ENCODE results near the gene HNRNPAB. TPM values are rescaled to one million over a fixed set of nuclear protein-coding genes. Genes with fewer than 3 reads are reported as not detected.

Gene HNRNPAB
- total and polyA plus RNA-seq, 9 of the 15 experiments (the other 6 are each of a cell fraction or from before 2014, with no cell fraction given), result 34.6 to 425 (median 236) TPM

- no peak for TF ChIP-seq ZNF445 (CRISPR knock-in tag; IDR thresholded peaks at IDR 0.05; ENCODE audit: low read depth)
- TF ChIP-seq ZNF589 (CRISPR knock-in tag; IDR thresholded peaks at IDR 0.05; ENCODE audit: low read depth), result no peak
- no peak for TF ChIP-seq MAFF (IDR thresholded peaks at IDR 0.05; ENCODE audit: low read length)
- TF ChIP-seq POLR2B (IDR thresholded peaks at IDR 0.05; ENCODE audit: low read depth, partially characterized antibody), result no peak
- TF ChIP-seq ZNF121 (CRISPR knock-in tag; conservative IDR thresholded peaks at IDR 0.05), result no peak
- no peak for TF ChIP-seq RBM25 (IDR thresholded peaks at IDR 0.05; ENCODE audit: low read depth, low read length, severe bottlenecking)
- no peak for TF ChIP-seq ZZZ3 (IDR thresholded peaks at IDR 0.05)
- TF ChIP-seq ZNF197 (CRISPR knock-in tag; IDR thresholded peaks at IDR 0.05; ENCODE audit: low read depth), result 0 out of 2 replicates have a peak, but pooled peaks have one; percentile 30
- peak; percentile 59; the same call in 1 of the 2 replicates for TF ChIP-seq TOE1 (IDR thresholded peaks at IDR 0.05; ENCODE audit: borderline replicate concordance)
- TF ChIP-seq TOE1 (CRISPR knock-in tag; IDR thresholded peaks at IDR 0.05; ENCODE audit: borderline replicate concordance, low read depth), result no peak
- no peak for TF ChIP-seq HDAC8 (tag; IDR thresholded peaks at IDR 0.05)
- TF ChIP-seq, protein P1, sequence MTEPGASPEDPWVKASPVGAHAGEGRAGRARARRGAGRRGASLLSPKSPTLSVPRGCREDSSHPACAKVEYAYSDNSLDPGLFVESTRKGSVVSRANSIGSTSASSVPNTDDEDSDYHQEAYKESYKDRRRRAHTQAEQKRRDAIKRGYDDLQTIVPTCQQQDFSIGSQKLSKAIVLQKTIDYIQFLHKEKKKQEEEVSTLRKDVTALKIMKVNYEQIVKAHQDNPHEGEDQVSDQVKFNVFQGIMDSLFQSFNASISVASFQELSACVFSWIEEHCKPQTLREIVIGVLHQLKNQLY (CRISPR knock-in tag; conservative IDR thresholded peaks at IDR 0.05), result no peak
- TF ChIP-seq, protein P2, sequence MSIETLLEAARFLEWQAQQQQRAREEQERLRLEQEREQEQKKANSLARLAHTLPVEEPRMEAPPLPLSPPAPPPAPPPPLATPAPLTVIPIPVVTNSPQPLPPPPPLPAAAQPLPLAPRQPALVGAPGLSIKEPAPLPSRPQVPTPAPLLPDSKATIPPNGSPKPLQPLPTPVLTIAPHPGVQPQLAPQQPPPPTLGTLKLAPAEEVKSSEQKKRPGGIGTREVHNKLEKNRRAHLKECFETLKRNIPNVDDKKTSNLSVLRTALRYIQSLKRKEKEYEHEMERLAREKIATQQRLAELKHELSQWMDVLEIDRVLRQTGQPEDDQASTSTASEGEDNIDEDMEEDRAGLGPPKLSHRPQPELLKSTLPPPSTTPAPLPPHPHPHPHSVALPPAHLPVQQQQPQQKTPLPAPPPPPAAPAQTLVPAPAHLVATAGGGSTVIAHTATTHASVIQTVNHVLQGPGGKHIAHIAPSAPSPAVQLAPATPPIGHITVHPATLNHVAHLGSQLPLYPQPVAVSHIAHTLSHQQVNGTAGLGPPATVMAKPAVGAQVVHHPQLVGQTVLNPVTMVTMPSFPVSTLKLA (conservative IDR thresholded peaks at IDR 0.05), result peak in 1 of 2 experiments; percentile 46; a peak in 2 of 4 replicates
- peak; percentile 89 for TF ChIP-seq L3MBTL2 (IDR thresholded peaks at IDR 0.05)
- TF ChIP-seq E2F6 (IDR thresholded peaks at IDR 0.05; ENCODE audit: borderline replicate concordance in 1 of 2, extremely low read depth in 1 of 2, insufficient read depth in 1 of 2, insufficient read length in 1 of 2, low read depth in 1 of 2, low read length in 1 of 2, poor library complexity in 1 of 2, severe bottlenecking in 1 of 2), result peak in 1 of 2 experiments; percentile 25
- TF ChIP-seq GTF2A2 (tag; IDR thresholded peaks at IDR 0.05), result no peak
- TF ChIP-seq, protein P3, sequence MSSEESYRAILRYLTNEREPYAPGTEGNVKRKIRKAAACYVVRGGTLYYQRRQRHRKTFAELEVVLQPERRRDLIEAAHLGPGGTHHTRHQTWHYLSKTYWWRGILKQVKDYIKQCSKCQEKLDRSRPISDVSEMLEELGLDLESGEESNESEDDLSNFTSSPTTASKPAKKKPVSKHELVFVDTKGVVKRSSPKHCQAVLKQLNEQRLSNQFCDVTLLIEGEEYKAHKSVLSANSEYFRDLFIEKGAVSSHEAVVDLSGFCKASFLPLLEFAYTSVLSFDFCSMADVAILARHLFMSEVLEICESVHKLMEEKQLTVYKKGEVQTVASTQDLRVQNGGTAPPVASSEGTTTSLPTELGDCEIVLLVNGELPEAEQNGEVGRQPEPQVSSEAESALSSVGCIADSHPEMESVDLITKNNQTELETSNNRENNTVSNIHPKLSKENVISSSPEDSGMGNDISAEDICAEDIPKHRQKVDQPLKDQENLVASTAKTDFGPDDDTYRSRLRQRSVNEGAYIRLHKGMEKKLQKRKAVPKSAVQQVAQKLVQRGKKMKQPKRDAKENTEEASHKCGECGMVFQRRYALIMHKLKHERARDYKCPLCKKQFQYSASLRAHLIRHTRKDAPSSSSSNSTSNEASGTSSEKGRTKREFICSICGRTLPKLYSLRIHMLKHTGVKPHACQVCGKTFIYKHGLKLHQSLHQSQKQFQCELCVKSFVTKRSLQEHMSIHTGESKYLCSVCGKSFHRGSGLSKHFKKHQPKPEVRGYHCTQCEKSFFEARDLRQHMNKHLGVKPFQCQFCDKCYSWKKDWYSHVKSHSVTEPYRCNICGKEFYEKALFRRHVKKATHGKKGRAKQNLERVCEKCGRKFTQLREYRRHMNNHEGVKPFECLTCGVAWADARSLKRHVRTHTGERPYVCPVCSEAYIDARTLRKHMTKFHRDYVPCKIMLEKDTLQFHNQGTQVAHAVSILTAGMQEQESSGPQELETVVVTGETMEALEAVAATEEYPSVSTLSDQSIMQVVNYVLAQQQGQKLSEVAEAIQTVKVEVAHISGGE (CRISPR knock-in tag; IDR thresholded peaks at IDR 0.05), result no peak
These were observed 32.3 kb downstream of the HNRNPAB start (continued) for GRCh38 chr5:178236679-178237078.

Measured in K562 (cell line).